Astrocyte of the cerebellum (primary cell): ENCODE data around the gene ARSJ.
"Not testable (repeated sequence)": the region's sequence is repeated elsewhere in the genome, so short reads cannot be mapped to it uniquely, and the experiment has no call there.

Source experiments
- DNase-seq: peaks from one replicate; pipeline ENCODE4 v3.0.0-alpha.2; 2011; ENCODE audit warnings: low read depth
- H3K4me3 ChIP-seq: 2 replicates; pipeline ENCODE4 v1.5.1; 2011; ENCODE audit warnings: mild to moderate bottlenecking, low read depth, low read length, moderate library complexity
- in situ Hi-C: cut with HindIII; loops from 2 replicates; pipeline ENCODE4 v1.10.0; 2017; ENCODE audit warnings: low sequenced_read_pairs
- TF ChIP-seq, protein P1 (sequence below): IDR thresholded peaks from 2 replicates; pipeline ENCODE4 v1.5.1; 2012; ENCODE audit warnings: low read length, low read depth, moderate library complexity, mild to moderate bottlenecking; ENCODE audit errors: missing control alignments

Gene ARSJ

DNA sequence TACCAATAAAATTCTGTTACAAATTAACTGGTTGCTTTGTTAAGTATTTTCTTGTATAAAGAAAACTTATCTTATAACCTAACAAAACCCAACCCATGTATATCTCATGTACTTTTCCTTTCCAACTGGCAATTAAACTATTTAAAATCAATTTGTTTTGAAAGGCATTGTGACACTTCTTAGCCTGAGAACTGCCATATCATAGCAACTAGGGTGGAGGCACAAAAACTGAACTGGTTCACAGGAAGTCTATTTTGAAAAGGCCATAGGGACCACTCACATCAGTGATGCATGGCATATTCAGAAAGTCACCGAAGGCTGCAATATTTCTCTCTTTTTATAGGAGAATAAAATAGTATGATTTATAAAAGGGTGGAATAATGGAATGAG, 40.5 kb upstream of the ARSJ start:
- TF ChIP-seq, protein P1, sequence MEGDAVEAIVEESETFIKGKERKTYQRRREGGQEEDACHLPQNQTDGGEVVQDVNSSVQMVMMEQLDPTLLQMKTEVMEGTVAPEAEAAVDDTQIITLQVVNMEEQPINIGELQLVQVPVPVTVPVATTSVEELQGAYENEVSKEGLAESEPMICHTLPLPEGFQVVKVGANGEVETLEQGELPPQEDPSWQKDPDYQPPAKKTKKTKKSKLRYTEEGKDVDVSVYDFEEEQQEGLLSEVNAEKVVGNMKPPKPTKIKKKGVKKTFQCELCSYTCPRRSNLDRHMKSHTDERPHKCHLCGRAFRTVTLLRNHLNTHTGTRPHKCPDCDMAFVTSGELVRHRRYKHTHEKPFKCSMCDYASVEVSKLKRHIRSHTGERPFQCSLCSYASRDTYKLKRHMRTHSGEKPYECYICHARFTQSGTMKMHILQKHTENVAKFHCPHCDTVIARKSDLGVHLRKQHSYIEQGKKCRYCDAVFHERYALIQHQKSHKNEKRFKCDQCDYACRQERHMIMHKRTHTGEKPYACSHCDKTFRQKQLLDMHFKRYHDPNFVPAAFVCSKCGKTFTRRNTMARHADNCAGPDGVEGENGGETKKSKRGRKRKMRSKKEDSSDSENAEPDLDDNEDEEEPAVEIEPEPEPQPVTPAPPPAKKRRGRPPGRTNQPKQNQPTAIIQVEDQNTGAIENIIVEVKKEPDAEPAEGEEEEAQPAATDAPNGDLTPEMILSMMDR, result no peak
- H3K4me3 ChIP-seq, result no peak overlapping the region
- in situ Hi-C loops, result no loop called here
- no peak for DNase-seq

DNA sequence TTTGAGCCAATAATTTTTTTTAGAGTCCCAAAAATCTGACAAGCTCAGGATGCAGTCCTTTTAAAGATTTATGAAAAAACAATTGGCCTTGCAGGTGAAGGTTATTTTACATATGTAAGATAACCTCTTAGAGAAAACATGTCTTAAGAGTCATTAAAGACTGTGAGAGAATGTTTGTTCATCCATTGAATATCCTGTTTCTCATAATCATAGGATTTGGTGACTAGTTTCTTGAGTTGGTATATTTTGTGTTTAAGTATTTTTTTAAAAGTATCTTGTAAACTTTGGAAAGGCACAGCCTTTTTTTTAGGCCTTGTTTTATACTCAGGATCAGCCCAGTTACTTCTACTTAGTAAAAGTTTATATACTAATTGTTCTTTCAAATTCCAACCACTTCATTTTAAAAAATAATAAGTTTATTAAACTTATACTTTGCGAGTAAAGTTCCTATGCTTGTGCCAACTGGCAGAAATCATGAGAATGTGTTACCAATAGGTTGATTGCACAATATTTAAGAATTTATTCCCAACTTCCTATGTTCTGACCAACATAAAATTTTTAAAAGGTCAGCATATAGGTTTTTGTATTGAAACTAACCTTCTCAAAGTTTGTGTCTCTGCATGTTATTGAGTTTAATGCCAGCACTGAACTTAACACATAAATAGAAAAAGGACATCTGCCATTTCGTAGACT, 40.0 kb upstream of the ARSJ start:
- TF ChIP-seq, protein P1, result no peak
- in situ Hi-C loops, result no loop called here
- H3K4me3 ChIP-seq, result no peak overlapping the region
- no peak for DNase-seq

DNA sequence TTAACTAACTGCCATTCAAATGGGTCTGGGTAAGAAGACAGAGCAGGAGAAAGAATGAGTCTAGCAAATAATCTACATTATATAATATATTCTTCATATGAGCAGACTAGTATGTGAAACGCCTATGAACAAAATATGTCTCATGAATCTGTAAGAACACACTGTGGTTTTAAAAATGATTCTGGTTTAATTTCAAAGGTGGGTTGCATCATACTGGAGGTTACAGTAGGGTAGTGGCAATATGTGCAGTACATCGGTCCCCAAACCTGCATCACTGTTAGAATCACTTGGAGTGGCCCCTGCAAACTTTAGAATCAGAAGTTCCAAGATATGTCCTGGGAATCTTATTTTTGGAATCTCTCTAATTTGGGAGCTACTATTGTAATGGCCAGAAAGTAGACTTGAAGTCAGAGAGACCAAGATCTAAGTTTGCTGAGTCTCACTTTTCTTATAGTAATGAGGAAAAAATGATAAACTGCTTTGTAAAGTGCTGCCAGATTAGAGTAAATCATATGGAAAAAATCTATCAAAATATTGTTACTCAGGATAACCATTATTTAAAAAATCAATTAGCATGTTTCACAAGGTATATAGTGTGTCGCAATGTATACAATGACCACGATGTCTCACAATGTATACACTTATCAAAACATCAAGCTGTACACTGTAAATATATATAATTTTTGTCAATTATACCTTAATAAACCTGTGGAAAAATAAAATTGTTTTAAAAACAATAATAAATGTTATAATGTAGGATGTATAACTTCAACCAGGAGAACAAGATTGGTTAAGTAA, 37.9 kb upstream of the ARSJ start:
- TF ChIP-seq, protein P1, result no peak
- no peak overlapping the region for H3K4me3 ChIP-seq
- no peak for DNase-seq
- in situ Hi-C loops, result no loop called here

DNA sequence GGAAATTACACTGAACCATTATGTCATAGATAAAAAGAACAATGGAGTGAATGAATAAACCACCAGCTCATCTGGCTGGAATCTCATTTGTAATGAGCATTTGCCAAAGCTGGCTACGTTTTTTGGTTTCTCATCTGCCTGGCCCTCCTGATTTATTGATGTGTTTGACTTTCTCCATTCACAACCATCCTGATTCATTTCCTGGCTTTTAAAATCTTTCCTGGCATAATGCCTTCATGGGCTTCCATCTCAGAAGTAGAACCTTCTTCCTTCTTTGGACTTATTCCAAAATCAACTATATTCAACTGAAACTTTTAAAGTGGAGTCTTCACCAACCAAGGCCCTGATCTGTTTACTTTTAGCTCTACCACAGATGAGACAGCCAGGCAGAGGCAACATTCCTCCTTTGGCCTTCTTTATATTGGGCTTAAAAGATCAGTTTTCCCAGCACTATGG, 36.0 kb upstream of the ARSJ start:
- in situ Hi-C loops, result no loop called here
- DNase-seq, result peak; percentile 99
- TF ChIP-seq, protein P1, result no peak
- H3K4me3 ChIP-seq, result no peak overlapping the region

DNA sequence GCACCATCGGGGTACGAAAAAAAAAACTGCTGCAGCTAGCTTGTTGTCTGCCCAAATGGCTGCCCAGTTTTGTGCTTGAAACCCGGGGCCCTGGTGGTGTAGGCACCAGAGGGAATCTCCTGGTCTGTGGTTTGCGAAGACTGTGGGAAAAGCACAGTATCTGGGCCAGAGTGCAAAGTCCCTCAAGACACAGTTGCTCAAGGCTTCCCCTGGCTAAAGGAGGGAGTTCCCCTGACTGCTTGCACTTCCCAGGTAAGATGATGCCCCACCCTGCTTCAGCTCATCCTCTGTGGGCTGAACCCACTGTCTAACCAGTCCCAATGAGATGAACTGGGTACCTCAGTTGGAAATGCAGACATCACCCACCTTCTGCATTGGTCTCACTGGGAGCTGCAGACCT, 33.8 kb upstream of the ARSJ start:
- DNase-seq, in situ Hi-C loops, H3K4me3 ChIP-seq: not testable (repeated sequence)

DNA sequence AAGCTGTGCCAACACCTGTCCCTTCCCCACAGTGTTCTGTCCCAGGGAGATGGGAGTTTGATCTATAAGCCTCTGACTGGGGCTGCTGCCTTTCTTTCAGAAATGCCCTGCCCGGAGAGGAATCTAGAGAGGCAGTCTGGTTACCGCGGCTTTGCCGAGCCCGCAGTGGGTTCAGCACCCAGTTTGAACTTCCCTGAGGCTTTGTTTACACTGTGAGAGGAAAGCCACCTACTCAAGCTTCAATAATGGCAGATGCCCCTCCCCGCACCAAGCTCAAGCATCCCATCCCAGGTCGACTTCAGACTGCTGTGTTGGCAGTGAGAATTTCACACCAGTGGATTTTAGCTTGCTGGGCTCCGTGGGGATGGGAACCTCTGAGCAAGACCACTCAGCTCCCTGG, 33.3 kb upstream of the ARSJ start:
- DNase-seq, result no peak
- TF ChIP-seq, protein P1, result no peak
- no peak overlapping the region for H3K4me3 ChIP-seq
- in situ Hi-C loops, result no loop called here

DNA sequence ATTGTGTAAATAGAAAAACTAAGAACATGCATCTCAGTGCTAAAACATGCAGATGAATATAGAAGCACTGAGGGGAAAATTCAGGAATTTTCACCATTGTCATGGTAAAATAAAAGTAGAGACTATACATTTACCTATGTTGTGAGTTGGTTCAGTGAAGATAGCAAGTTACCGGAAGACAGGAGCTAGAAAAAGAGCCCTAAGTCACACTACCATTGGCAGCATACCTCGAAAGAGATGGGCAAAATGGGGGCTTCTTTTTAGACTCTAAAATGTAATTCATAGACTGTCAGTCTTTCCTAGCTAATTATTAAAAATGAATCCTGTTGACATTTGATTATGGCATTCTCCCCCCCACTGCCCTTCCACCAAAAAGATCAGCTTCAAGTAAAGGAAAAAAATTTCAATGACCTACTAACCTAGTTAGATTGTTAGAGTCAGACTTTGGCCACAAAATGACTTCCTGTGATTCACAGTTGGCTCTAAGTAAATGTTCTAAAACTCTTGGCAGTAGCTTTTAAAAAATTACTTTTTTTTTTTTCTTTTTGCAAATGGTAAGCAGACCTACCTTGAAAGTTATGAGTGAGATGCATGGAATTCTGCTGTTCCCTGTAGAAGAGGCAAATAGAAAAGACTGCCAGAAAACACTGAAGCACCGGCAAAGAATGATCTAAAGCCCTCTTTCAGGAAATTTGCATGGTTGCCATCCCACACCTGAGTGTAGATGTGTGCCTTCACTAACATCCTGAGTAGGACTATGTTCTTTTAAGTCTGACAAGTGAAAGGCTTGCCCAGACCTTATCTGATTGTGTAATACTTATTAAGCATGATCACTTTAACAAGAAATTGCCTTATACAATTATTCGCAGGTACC, 26.4 kb upstream of the ARSJ start:
- TF ChIP-seq, protein P1, result no peak
- DNase-seq, result peak; percentile 81
- no peak overlapping the region for H3K4me3 ChIP-seq
- in situ Hi-C loops, result no loop called here

DNA sequence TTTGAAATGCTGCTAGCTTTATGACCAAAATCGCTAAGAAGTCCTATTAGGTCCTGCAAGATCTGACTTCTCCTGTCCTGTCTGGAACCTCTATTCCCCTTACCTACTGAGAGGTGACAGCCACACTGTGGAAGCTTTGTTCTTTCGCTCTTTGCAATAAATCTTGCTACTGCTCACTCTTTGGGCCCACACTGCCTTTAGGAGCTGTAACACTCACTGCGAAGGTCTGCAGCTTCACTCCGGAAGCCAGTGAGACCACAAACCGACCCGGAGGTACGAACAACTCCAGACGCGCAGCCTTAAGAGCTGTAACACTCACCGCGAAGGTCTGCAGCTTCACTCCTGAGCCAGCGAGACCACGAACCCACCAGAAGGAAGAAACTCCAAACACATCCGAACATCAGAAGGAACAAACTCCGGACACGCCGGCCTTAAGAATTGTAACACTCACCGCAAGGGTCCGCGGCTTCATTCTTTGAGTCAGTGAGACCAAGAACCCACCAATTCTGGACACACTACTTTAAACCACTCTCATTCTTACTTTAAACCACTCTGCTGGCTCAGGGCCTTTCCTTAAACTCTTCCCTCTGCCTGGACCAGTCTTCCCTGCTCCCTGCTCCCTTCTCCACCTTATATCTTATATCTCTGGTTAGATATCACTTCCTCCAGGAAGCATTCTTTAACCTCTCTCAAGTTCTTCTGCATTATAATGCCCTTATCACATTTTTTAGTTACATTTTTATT, 25.2 kb upstream of the ARSJ start:
- in situ Hi-C loops, H3K4me3 ChIP-seq, DNase-seq: not testable (repeated sequence)
